Right atrium auricular region (tissue), 2 donors: Measurements from ENCODE around the gene DNAH5. TPM values are rescaled to one million over a fixed set of nuclear protein-coding genes. Genes with fewer than 3 reads are reported as not detected.

Source experiments
- DNase-seq: peaks from one replicate; pipeline ENCODE4 v3.0.0-alpha.2; 2019; ENCODE audit warnings: low spot score
- H3K27ac ChIP-seq, 2 donors: fragments of 200-600 bp; sonication (generic); 1 replicate in 1 of 2; 2 replicates in 1 of 2; pipeline ENCODE4 v1.5.1; 2016 to 2019
- H3K27me3 ChIP-seq, 2 donors: fragments of 200-600 bp; sonication (generic); one replicate each; pipeline versions ENCODE4 v1.5.1 to v1.6.0; 2017 to 2019
- H3K36me3 ChIP-seq: fragments of 200-600 bp; sonication (generic); one replicate; pipeline ENCODE4 v1.5.1; 2016
- H3K4me1 ChIP-seq, 2 donors: fragments of 200-600 bp; sonication (generic); one replicate each; pipeline versions ENCODE4 v1.5.1 to v1.6.0; 2017 to 2019
- H3K4me3 ChIP-seq, 2 donors: fragments of 200-600 bp; sonication (generic); 1 replicate in 1 of 2; 2 replicates in 1 of 2; pipeline ENCODE4 v1.5.1; 2017 to 2019; ENCODE audit warnings: mild to moderate bottlenecking in 1 of 2, moderate library complexity in 1 of 2
- H3K9me3 ChIP-seq, 2 donors: fragments of 200-600 bp; sonication (generic); one replicate each; pipeline ENCODE4 v1.5.1; 2019
- total RNA-seq, 2 donors: library from RNA; depleted of rRNA; stranded (reverse); fragments of >200 nt; gene quantifications; one replicate each; pipeline ENCODE4 v1.1.0, GENCODE V29; 2016
- TF ChIP-seq, protein P1 (sequence below), 2 donors: fragments of 200-600 bp; sonication (generic); IDR thresholded peaks; one replicate each; pipeline ENCODE4 v1.5.1; 2019; ENCODE audit warnings: antibody characterized with exemption in 2 of 2

The DNAH5 gene
- total RNA-seq, 2 donors from 2014 or later = 0.08 TPM; not detected in 1

GRCh38 chr5:13746026-13746425 lies 198.5 kb downstream of the DNAH5 start:
- Histone ChIP-seq H3K27me3 (no peaks in the 10 kb centered on the region), H3K4me3 (no peak overlapping the region), H3K4me1 (no peaks in the 10 kb centered on the region), H3K27ac (no peak overlapping the region), H3K9me3 (no peaks in the 10 kb centered on the region), H3K36me3 (no peaks in the 10 kb centered on the region)
- TF ChIP-seq, protein P1, sequence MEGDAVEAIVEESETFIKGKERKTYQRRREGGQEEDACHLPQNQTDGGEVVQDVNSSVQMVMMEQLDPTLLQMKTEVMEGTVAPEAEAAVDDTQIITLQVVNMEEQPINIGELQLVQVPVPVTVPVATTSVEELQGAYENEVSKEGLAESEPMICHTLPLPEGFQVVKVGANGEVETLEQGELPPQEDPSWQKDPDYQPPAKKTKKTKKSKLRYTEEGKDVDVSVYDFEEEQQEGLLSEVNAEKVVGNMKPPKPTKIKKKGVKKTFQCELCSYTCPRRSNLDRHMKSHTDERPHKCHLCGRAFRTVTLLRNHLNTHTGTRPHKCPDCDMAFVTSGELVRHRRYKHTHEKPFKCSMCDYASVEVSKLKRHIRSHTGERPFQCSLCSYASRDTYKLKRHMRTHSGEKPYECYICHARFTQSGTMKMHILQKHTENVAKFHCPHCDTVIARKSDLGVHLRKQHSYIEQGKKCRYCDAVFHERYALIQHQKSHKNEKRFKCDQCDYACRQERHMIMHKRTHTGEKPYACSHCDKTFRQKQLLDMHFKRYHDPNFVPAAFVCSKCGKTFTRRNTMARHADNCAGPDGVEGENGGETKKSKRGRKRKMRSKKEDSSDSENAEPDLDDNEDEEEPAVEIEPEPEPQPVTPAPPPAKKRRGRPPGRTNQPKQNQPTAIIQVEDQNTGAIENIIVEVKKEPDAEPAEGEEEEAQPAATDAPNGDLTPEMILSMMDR (IDR thresholded peaks at IDR 0.05) = no peak
- no peak for DNase-seq

- H3K9me3 ChIP-seq = no peaks in the 10 kb centered on the region
These were observed 199.0 kb downstream of the DNAH5 start for GRCh38 chr5:13745508-13745907.

GRCh38 chr5:13740471-13740870 lies 204.0 kb downstream of the DNAH5 start:
- H3K4me1 ChIP-seq = no peaks in the 10 kb centered on the region
- no peak for DNase-seq
- H3K4me3 ChIP-seq = no peak overlapping the region
- no peaks in the 10 kb centered on the region for H3K9me3 ChIP-seq
- no peak overlapping the region for H3K27ac ChIP-seq
- H3K36me3 ChIP-seq = no peaks in the 10 kb centered on the region
- TF ChIP-seq, protein P1 (IDR thresholded peaks at IDR 0.05) = no peak
- H3K27me3 ChIP-seq = no peaks in the 10 kb centered on the region

More at GRCh38 chr5:13745508-13745907, 199.0 kb downstream of the DNAH5 start:
- H3K27ac ChIP-seq = no peak overlapping the region
- TF ChIP-seq, protein P1 (IDR thresholded peaks at IDR 0.05) = no peak
- no peaks in the 10 kb centered on the region for H3K36me3 ChIP-seq
- no peak for DNase-seq
- no peaks in the 10 kb centered on the region for H3K4me1 ChIP-seq
- H3K27me3 ChIP-seq = no peaks in the 10 kb centered on the region
- no peak overlapping the region for H3K4me3 ChIP-seq

- Histone ChIP-seq H3K27ac (no peak overlapping the region), H3K4me1 (no peaks in the 10 kb centered on the region), H3K4me3 (no peak overlapping the region), H3K27me3 (no peaks in the 10 kb centered on the region), H3K9me3 (no peaks in the 10 kb centered on the region), H3K36me3 (no peaks in the 10 kb centered on the region)
- TF ChIP-seq, protein P1 (IDR thresholded peaks at IDR 0.05) = no peak
- no peak for DNase-seq
These were observed 205.0 kb downstream of the DNAH5 start for GRCh38 chr5:13739479-13739878.

- Histone ChIP-seq H3K4me1 (no peaks in the 10 kb centered on the region), H3K36me3 (no peaks in the 10 kb centered on the region), H3K4me3 (no peak overlapping the region), H3K27me3 (no peaks in the 10 kb centered on the region), H3K27ac (no peak overlapping the region), H3K9me3 (no peaks in the 10 kb centered on the region)
- DNase-seq = no peak
- TF ChIP-seq, protein P1 (IDR thresholded peaks at IDR 0.05) = no peak
These were observed 208.8 kb downstream of the DNAH5 start for GRCh38 chr5:13735691-13736090.

GRCh38 chr5:13731121-13731628 lies 213.3 kb downstream of the DNAH5 start:
- H3K4me1 ChIP-seq = no peaks in the 10 kb centered on the region
- H3K4me3 ChIP-seq = no peak overlapping the region
- no peak overlapping the region for H3K27ac ChIP-seq
- TF ChIP-seq, protein P1 (IDR thresholded peaks at IDR 0.05) = no peak
- no peaks in the 10 kb centered on the region for H3K27me3 ChIP-seq
- no peaks in the 10 kb centered on the region for H3K36me3 ChIP-seq
- no peak for DNase-seq
- no peaks in the 10 kb centered on the region for H3K9me3 ChIP-seq
